Stomach (tissue), 9 donors: ENCODE results near the gene MND1. TPM values are rescaled to one million over a fixed set of nuclear protein-coding genes. Genes with fewer than 3 reads are reported as not detected.

Experiments
- DNase-seq, 2 donors: peaks; one replicate each; pipeline versions ENCODE4 v3.0.0 to v3.0.0-alpha.2; 2013 to 2019
- H3K27ac ChIP-seq, 5 donors: fragments of 200-600 bp in 4 of 5; sonication (generic) in 4 of 5; one replicate each; pipeline ENCODE4 v1.5.1; 2013 to 2019; ENCODE audit warnings: mild to moderate bottlenecking in 1 of 5, moderate library complexity in 1 of 5
- H3K27me3 ChIP-seq, 3 donors: fragments of 200-600 bp; sonication (generic); one replicate each; pipeline ENCODE4 v1.5.1; 2017 to 2019; ENCODE audit warnings: mixed run types in 1 of 3
- H3K36me3 ChIP-seq, 4 donors: fragments of 200-600 bp; sonication (generic); 1 replicate in 3 of 4; 2 replicates in 1 of 4; pipeline ENCODE4 v1.5.1; 2016 to 2019
- H3K4me1 ChIP-seq, 4 donors: fragments of 200-600 bp; sonication (generic); one replicate each; pipeline ENCODE4 v1.5.1; 2016 to 2019
- H3K4me3 ChIP-seq, 4 donors: fragments of 200-600 bp; sonication (generic) in 3 of 4; one replicate each; pipeline ENCODE4 v1.5.1; 2016 to 2019; ENCODE audit warnings: mild to moderate bottlenecking in 1 of 4
- H3K9me3 ChIP-seq, 4 donors: fragments of 200-600 bp; sonication (generic); one replicate each; pipeline ENCODE4 v1.5.1; 2016 to 2019
- EP300 ChIP-seq: sonication (generic); formaldehyde crosslinking; IDR thresholded peaks from one replicate; pipeline ENCODE4 v1.6.1; 2017; ENCODE audit warnings: antibody characterized with exemption
- POLR2A ChIP-seq, 4 donors: fragments of 450-650 bp; IDR thresholded peaks; one replicate each; pipeline ENCODE4 v1.6.1; 2016; ENCODE audit warnings: antibody characterized with exemption in 4 of 4, control low read depth in 2 of 4, mild to moderate bottlenecking in 1 of 4, moderate library complexity in 1 of 4
- POLR2AphosphoS5 ChIP-seq, 3 donors: sonication (generic); formaldehyde crosslinking; IDR thresholded peaks; one replicate each; pipeline ENCODE4 v1.6.1; 2016; ENCODE audit warnings: antibody characterized with exemption in 3 of 3
- WGBS, 5 donors: extraction: QIAGEN DNeasy Blood & Tissue Kit in 3 of 5; methylation state at CpG; one replicate each; pipeline versions ENCODE4 v1.1.5 to v1.1.7; 2013 to 2018; 5-methylcytosine and 5-hydroxymethylcytosine counted together
- intact Hi-C: fragments of 100-400 bp; cut with DNase I; formaldehyde crosslinking; loops from one replicate; pipeline ENCODE4 v1.15.1; 2023; ENCODE audit warnings: low total_unique reads
- polyA plus RNA-seq, 3 donors: library from polyadenylated mRNA; stranded (reverse); fragments of 200-250 nt; gene quantifications; one replicate each; pipeline ENCODE4 v1.2.3, GENCODE V29; 2013
- total RNA-seq, 5 donors: library from RNA; depleted of rRNA; stranded (reverse); fragments of >200 nt; gene quantifications; one replicate each; pipeline versions ENCODE4 v1.1.0 to v1.2.3, GENCODE V29; 2014 to 2016
- TF ChIP-seq, protein P1 (sequence below), 7 experiments: fragments of 450-650 bp in 4 of 7; fragments of 200-600 bp in 3 of 7; sonication (generic) in 3 of 7; IDR thresholded peaks; one replicate each; pipeline ENCODE4 v1.5.1; 2016 to 2019; ENCODE audit warnings: antibody characterized with exemption in 7 of 7, control low read depth in 2 of 7, mild to moderate bottlenecking in 1 of 7
- donor health status: healthy with polysubstance abuse.
- donor health status: Bipolar disorder and iron deficiency.
- donor health status: healthy.

Gene MND1
- total and polyA plus RNA-seq, 8 donors: 1.1 to 5.9 (median 4.4) TPM; not detected in 3

DNA sequence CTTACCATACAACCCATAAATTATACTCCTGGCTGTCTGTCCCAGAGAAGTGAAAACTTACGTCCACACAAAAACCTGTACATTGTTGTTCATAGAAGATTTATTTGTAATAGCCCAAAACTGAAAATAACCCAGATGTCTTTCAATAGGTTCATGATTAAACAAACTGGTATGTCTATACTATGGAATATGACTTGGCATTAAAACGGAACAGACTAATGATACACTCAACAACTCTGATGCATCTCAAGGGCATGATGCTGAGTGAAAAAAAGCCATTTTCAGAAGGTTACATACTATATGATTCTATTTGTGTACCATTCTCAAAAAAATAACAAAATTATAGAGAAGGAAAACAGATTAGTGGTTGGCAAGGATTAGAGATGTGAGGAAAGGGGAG lies 11.6 kb upstream of the MND1 start:
- Histone ChIP-seq H3K4me3 (no peak overlapping the region), H3K4me1 (no peaks in the 10 kb centered on the region), H3K27ac (no peak overlapping the region), H3K36me3 (peaks cover 3 to 71% (median 49%) of the 10 kb centered on the region in 4 donors), H3K27me3 (no peaks in the 10 kb centered on the region), H3K9me3 (no peaks in the 10 kb centered on the region)
- 91 to 99% (median 93%) methylated on average over 2 of the region's 2 CpGs for WGBS, 5 donors
- DNase-seq: no peak
- intact Hi-C loops: no loop called here
- no peak for TF ChIP-seq POLR2A (IDR thresholded peaks at IDR 0.05)
- TF ChIP-seq, protein P1, sequence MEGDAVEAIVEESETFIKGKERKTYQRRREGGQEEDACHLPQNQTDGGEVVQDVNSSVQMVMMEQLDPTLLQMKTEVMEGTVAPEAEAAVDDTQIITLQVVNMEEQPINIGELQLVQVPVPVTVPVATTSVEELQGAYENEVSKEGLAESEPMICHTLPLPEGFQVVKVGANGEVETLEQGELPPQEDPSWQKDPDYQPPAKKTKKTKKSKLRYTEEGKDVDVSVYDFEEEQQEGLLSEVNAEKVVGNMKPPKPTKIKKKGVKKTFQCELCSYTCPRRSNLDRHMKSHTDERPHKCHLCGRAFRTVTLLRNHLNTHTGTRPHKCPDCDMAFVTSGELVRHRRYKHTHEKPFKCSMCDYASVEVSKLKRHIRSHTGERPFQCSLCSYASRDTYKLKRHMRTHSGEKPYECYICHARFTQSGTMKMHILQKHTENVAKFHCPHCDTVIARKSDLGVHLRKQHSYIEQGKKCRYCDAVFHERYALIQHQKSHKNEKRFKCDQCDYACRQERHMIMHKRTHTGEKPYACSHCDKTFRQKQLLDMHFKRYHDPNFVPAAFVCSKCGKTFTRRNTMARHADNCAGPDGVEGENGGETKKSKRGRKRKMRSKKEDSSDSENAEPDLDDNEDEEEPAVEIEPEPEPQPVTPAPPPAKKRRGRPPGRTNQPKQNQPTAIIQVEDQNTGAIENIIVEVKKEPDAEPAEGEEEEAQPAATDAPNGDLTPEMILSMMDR (IDR thresholded peaks at IDR 0.05): no peak
- TF ChIP-seq EP300: no peak
- no peak for TF ChIP-seq POLR2AphosphoS5 (IDR thresholded peaks at IDR 0.05)

DNA sequence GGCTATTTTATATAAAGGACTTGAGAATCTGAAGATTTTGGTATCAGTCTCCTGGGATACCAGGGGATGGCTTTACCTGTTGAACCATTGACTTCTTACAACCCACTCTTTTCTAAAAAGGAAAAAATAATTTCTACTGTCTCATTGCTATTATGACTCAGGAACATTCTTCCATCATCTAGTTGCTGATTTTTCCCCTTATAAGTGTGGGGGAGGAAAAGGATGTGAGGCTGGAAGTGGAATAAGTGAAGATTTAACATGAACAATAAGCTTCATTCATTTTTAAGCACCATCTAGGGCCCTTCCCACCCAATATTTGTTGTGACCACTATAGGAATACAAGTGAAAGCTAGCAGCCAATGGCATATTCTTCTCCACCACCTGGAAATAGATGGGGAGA lies 10.6 kb upstream of the MND1 start:
- peaks cover 3 to 65% (median 44%) of the 10 kb centered on the region in 4 donors for H3K36me3 ChIP-seq
- H3K4me1 ChIP-seq: no peaks in the 10 kb centered on the region
- no peak overlapping the region for H3K27ac ChIP-seq
- H3K4me3 ChIP-seq: no peak overlapping the region
- H3K27me3 ChIP-seq: no peaks in the 10 kb centered on the region
- intact Hi-C loops: no loop called here
- TF ChIP-seq POLR2AphosphoS5 (IDR thresholded peaks at IDR 0.05) (no peak), POLR2A (IDR thresholded peaks at IDR 0.05) (no peak), EP300 (no peak)
- TF ChIP-seq, protein P1 (IDR thresholded peaks at IDR 0.05): no peak
- no peak for DNase-seq
- no peaks in the 10 kb centered on the region for H3K9me3 ChIP-seq

- Histone ChIP-seq H3K36me3 (peaks cover 3 to 58% (median 42%) of the 10 kb centered on the region in 4 donors), H3K9me3 (no peaks in the 10 kb centered on the region), H3K27ac (no peak overlapping the region), H3K4me1 (no peaks in the 10 kb centered on the region), H3K27me3 (no peaks in the 10 kb centered on the region), H3K4me3 (no peak overlapping the region)
- TF ChIP-seq EP300 (no peak), POLR2A (IDR thresholded peaks at IDR 0.05) (no peak), POLR2AphosphoS5 (IDR thresholded peaks at IDR 0.05) (no peak)
- TF ChIP-seq, protein P1 (IDR thresholded peaks at IDR 0.05): no peak
- WGBS, 5 donors: 46 to 70% (median 65%) methylated on average over 4 of the region's 4 CpGs
- intact Hi-C loops: no loop called here
- DNase-seq: no peak
These were observed 8.8 kb upstream of the MND1 start for GRCh38 chr4:153335665-153336064.

DNA sequence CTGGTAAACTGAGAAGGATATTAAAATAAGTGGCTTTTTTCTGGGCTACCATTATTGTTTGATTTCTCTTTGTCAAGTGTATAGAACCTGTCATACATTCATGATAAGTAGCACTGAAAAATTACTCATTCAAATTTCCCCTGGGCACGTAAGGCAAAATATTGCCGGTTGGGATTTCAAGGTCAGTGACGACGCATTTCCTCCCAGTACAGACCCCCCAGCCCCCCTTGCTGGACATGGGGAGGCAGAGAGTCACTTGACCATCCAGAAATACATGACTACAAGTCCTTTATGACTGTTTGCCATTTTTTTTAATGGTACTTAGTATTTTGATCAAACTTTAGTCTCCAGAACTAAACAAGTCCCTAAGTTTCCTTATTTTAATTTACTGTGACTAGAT lies 6.8 kb upstream of the MND1 start:
- no peak overlapping the region for H3K4me3 ChIP-seq
- no peak overlapping the region for H3K27ac ChIP-seq
- H3K9me3 ChIP-seq: no peaks in the 10 kb centered on the region
- TF ChIP-seq, protein P1 (IDR thresholded peaks at IDR 0.05): no peak
- TF ChIP-seq POLR2A (IDR thresholded peaks at IDR 0.05) (no peak), EP300 (no peak), POLR2AphosphoS5 (IDR thresholded peaks at IDR 0.05) (no peak)
- 81 to 89% (median 86%) methylated on average over 4 of the region's 4 CpGs for WGBS, 5 donors
- peaks cover 0 to 11% (median 4%) of the 10 kb centered on the region in 4 donors for H3K4me1 ChIP-seq
- DNase-seq: no peak
- H3K36me3 ChIP-seq: peaks cover 0 to 43% (median 32%) of the 10 kb centered on the region in 4 donors
- intact Hi-C loops: no loop called here
- H3K27me3 ChIP-seq: no peaks in the 10 kb centered on the region
